HG03457 (cell line): ENCODE data around the gene ANO2.

ENCODE experiments used
- ATAC-seq: cut with Tn5 transposase; IDR thresholded peaks from one replicate; pipeline ENCODE4 v1.9.1; 2021; ENCODE audit warnings: moderate number of reproducible peaks; ENCODE audit not compliant: unreplicated experiment

ANO2 gene

DNA sequence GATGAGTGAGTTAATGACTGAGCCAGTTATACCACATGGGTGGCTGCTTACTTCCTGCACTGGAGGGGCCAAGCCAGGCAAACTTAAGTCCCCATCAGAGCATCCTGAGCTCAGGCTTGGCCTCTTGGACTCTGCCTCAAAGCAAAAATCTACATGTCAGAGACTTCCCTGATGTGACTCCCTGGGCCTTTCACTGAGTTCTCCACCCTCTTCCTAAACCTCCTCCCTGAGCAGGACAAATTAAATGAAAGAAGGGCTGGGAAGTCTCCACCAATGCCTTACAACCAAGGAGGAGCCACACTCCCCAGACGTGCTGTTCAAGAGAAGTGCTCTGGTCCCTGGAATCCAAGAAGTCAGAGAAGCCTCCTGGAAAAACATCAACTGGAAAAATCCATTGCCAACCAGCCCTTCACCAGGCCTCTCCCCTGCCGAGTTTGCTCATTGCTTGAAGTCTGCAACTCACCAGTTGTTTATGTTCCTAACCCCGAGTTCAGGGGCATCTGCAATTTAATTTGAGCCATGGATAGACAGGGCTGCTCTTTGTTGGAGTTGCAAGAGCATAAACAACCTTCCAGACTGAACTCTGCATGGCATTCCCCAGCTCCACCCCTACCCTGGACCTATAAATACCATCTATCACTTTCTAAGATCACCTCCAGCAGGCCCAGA is 160.5 kb downstream of the ANO2 start:
- no peak for ATAC-seq

DNA sequence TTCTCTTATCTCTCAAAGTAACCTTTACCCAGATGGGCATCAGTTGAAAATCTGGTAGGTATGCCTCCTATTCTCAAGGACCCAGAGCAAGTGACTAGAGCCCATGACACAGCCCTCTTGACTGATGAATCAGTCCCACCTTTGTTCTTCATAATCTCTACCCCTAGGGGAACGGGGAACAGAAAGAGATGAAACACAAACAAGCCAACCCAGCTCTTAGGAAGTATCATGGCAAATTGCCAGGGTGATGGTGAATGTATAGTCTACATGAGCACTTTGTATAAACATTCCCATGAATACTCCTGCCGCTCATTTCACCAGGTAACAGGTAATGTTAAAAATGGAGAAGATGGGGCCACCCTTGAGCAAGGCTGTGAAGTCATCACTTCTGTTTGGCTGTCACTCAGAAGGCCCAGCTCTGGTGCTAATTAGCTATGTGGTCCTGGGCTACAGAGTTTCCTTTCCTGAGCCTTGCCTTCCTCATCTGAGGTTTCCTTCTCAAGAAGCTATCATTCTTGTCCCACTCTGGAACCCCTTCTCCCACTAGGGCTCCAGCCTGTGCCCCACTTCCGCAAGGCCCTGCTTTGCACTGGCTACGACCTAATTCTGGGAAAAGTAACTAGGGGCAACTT is 161.7 kb downstream of the ANO2 start:
- no peak for ATAC-seq

DNA sequence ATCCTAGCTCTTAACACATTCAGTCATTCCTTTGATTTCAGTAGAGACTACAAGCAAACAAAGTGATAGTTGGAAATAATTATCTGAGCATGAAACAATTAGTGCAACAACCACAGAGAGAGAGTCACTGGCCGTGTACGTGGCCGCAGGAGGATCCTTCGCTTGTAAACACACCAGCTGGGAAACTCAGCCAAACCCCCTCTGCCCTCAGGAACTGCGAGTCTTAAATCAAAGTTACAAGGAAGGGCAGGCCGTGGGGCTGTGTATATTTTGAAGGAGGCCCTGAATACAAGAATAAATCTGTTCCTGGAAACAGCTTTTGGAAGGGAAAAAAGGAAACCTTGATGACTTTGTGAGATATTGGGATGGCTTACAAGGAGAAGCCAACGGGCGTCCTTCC is 164.5 kb downstream of the ANO2 start:
- ATAC-seq: no peak

DNA sequence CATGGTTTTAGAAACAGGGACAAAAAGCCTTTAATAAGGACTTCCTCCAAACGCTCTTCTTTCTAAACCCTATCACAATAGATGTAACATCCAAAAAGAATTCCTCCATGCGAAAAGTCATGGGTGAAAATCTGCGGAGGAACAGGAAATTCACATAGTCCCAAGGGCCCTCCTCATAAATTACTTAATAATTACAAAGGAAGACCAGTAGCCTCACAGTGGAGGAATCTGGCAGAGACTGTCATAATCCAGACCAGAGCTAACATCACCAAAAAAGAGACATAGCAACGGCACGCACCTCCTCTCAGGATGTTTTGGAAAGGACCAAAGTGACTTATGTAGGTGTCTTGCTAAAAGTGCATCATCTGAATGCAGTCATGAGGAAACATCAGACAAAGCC is 165.7 kb downstream of the ANO2 start:
- ATAC-seq: no peak

DNA sequence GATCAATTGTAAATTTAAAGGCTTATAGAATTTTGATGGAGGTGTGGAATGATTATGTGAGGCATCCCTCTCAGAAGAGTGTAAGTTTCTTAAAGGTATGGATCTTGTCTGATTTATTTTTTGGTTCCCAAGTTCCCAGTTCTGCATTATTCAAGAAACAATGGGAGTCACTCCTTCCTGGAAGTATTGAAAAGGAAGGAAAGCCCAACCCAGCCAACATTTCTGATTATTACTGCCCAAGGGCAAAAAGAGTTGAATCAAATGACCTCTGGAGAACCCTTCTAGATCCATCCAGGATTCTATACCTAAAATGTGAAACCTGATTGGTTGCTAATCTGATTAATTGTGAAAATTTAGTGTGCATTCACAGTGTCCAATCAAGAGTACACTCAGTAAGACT is 166.2 kb downstream of the ANO2 start:
- ATAC-seq: no peak

DNA sequence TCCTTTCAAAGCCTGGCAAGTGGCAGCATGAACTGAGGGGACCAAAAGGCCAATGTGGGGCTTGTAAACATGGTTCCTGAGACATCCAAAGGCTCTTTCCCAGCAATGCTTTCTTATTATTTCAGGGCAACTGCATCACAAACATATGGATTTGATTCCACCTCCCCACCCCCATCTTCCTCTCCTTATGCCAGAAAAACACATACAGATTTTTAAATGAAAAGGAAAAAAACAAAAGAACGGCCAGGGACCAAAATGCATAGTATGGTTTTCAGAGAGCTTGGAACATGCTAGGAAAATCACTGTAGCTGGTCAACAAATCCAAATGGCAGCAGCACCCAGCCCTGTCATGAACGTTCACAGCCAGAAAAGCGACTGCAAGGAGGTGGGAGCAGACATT is 167.6 kb downstream of the ANO2 start:
- no peak for ATAC-seq

DNA sequence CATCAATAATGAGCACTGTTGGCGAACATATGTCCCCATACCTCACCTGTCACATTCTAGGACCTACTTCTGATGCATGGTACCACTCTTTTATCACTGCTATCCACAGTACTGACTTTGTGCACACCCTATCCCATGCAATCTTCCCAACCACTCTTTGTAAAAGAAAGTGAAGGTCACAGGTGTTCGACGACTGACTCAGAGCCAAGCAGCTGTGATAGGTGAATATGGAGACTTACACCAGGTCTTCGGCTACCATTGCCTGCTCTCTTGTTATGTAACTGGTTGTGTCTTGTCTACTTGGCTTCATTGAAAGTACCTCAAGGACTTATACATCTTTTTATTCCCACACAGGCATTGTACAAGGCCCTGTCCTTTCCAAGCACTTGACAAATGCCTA is 169.0 kb downstream of the ANO2 start:
- no peak for ATAC-seq

DNA sequence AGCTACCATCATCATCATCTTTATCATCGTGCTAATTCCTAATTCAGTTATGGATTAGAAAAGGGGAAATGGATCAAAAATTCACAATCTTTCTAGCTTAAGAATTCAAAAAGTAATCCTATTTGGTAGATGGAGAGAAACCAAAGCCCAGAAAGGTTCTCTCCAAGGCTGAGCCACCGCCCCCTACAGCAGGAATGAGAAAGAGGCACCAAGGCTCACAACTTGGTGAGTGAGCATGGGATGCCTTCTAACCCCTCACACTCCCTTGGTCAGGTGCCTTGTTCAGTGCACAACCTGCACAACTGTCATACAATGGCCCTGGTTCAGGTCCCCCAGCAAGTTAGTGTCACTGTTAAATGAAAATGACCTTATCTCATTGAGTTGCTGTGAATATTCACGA is 171.5 kb downstream of the ANO2 start:
- no peak for ATAC-seq

DNA sequence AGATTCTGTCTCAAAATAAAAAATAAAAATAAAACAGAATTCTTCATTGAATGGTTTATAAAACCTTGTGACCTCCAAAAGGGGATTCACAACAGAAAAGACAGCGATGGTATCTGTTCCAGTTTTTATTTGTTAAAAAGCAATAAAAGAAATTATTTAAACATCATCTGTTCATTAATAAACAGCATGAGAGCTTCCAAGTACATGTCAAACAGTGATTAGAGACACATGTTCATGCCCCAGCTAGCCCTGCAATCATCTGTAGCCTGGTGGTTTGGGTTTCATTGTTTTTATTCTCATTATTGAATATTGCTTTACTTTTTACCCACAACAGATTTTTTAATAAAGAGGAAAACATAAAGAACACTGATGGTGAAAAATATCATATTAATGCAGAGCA is 173.3 kb downstream of the ANO2 start:
- ATAC-seq: no peak

DNA sequence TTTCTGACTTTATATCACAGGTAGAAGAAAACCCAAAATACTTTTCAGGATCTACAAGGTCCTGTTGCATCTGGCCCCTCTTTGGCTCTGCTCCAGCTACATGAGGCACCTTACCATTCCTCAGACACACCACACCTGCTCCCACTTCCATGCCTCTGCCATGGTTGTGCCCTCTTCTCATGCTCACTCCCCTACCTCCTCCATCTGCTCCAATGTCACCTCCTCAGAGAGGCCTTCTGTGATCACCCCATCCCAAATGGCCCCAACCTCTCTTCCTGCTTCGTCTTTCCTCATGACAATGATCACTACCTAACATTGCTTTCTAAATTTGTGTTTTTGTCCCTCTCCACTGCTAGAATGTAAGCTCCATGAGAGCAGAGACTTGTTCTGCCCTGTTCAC is 174.3 kb downstream of the ANO2 start:
- ATAC-seq: no peak

DNA sequence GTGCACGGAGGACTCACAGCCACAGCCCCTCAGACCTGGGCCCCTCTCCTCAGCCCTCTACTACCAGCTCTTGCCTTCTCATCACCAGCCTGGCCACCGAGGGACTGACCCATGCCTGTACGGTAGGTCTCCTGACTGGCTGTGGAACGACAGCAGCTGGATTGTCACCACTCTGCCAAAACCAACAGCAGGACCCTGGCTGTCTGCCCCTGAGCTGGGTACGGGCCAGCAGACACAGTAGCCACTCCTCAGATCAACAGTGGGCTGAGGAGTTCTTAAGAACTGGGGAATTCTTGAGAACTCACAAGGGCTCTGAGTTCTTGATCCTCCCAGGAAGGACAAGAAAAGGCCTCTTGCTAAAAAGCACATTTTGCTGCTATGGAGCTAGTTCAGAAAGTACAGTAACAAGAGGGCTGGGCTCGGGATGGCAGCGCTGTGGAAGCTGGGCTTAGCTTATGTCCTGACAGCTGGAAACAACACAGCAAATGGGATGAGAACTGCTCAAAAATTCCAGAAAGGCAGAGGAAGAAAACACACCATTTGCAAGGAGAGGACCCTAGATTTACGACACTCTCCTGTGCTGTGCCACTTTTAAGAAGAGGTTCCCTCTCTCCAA is 176.4 kb downstream of the ANO2 start:
- ATAC-seq: no peak

DNA sequence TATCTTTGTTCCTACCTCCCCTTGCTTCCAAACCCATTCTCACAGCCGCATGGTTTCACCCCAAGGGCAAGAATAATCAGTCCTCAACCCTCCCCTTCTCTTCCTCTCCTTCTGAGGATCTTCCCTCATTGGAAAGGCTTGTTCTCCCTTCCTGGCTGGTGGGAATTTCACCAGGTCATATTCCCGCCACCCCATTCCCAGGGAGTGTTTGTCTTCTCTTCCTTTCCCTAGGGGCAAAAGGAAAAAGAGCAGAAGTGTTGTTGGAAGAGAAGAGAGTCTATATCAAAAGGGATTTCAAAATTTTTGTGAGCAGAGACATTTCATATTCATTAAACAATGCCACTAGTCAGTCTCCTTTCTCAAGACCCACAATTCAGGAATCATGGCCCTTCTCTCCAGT is 176.9 kb downstream of the ANO2 start:
- no peak for ATAC-seq

DNA sequence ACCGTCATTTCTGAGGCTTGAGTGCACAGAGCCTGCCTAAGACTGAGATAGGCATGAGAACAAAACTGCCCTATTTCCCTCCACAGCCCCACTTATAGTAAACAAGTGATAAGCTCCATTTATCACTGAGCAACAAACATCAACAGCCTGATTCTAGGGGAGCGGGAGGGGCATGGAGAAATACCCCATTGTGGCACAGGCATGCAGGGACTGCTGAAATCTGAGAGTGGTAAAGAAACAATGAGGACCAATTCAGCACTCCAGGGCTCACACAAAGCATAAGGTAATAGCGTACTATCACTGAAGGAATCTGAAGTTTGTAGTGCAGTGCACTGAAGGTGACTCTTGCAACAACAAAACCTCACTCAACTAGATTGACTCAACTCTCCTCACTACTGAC is 186.7 kb downstream of the ANO2 start:
- ATAC-seq: no peak

DNA sequence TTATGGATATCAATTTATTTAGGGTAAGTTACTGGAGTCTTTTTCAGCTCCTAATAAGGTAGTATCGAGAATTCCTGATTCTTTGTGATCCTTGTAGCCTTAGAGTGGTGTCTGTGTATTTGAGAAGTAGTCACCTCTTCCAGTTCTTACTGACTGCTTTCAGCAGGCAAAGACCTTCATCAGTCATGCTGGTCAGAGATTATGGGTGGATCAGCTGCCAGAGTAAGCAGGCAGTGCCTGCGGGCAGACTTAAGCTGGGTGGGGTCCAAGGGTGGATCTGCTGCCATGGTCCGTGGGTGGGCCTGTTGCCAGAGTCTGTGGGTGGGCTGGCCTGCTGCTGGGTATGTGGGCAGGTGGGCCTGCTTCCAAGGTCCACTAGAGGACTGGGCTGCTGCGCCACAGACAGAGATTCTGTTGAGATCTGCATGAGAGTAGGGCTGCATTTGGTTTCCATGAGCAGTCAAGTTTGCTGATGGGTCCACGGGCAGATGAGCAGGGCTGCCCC is 188.7 kb downstream of the ANO2 start:
- no peak for ATAC-seq

DNA sequence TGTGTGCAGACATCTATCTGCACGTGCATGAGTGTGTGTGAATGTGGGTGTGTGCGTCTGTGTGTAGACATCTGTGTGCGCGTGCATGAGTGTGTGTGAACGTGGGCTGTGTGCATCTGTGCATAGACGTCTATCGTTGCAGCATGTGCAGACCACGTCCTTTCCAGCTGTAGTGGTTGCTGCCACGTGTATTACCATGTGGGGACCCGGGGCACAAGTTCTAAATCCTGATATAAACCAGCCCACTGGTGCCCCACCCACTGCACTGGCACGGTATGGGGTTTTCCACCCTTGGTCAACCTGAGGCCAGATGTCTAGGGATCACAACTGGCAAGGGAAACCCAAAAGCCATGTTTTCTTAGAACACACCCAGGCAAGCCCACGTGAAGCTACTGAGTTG is 197.0 kb downstream of the ANO2 start:
- no peak for ATAC-seq

DNA sequence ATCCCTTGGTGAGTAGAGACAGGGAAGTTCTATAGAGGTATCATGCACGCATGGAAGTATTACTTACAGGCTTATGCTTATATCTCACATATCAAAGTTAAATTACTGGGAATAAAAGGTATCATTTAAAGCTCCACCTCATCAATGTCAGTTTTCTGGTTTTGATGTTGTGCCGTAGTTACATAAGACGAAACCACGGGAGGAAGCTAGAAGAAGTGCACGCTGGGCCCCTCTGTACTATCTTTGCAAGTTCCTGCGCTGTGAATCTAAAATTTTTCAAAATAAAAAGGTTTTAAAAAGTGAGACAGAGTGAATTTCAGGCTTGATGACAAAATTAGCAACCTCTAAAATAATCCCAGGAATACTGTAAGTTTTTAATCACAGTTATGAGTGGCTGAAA is 198.1 kb downstream of the ANO2 start:
- ATAC-seq: no peak

DNA sequence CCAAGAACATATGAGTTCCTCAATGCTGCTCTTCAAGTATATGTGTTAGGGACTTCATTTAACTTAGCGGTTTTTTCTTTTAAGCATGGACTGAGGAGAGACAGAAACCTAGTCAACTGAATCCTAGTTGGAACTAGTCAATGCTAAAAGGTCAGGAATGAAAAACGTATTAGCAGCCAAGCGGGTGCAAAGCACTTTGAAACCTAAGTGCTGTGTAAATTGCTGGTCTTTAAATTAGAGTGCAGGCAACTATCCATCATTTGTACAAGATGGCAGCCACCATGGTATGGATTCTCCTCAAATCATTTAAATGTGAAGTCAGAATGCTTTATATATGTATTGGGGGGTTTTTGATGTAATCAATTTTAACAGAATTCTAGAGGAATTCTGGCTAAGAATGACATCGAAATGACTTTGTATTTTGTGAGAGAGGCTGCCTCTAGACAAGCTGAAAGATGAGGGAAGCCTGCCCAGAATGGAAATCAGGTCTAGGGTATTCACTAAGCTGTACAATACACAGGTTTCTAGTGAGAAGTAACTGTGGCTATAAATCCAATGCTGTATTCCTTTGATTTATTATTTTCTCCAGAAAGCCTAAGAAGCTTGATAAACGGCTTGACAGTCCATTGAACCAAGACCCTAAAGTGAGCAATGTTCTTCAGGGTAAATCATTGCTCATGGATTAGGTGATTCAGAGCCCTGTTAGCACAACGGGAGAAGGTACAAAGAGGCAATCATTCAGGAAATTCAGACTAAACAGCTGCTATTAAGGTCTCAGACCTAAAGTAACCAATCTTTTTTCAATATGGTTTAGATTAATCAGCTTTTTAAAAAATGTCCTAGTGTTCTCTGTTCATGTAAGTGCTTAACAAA is 198.8 kb downstream of the ANO2 start:
- ATAC-seq: no peak

DNA sequence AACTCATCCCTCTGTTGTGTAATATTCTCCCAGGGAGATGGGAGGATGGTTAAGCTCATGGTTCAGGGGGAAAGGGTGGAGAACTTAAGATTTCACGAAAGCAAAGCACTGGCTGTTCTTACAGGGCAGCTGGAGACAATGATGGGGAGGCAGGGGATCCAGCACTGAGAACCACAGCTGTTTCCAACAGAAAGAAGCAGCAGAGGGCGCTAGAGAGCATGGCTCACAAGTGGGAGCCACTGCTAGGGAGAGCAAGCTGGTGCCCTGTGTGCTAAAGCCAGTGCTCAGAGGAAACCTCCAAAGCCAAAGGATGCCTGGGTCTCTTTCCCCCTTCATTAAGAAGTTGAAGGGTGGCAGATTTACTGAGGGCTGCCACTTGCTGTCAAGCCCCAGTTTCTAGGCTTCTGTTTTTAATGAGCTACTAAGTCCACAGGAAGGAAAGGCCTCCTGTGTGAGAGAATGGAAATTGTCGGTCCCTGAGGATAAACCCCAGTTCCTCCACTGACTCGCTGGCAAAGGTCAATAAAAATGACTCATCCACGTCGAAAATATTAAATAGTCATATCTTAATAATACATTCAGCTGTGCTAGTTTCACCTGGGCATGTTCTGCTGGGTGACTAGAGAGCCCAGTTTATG is 199.7 kb downstream of the ANO2 start:
- ATAC-seq: no peak

DNA sequence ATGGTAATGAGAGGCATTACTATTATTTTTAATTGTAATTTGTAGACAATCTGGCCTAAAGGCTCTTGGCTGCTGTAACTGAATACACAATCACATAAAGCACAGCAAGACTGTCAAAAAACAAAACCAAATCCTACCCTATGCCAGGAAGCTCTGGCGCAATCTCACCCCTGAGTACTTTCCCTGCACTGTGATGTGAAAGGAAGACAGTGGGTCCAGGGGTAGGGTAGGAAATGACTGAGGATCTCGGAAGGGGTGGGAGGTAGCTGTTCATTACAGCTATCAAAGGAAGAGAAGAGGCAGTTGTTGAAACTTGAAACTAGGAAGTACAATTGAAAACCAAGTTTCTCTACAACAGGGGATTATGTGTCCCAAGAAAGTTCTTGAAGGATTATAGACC is 202.8 kb downstream of the ANO2 start:
- ATAC-seq: no peak

DNA sequence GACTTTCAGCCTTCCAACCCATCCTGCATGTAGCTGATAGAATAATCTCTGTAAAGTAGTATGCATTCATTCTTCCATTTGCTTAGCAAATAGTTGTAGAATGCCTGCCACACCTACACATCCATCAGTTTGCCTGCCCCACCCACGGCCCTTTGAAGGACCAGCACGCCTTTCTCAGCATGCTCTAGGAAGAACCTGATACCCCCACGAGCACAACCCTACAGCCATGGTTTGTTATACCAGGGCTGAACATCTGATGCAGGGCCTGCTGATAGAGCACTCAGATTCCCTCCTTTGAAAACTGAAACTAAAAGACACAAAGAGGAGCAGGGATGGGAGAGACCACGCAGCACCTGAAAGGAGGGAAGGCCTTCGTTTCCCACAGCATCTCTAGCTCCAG is 205.1 kb downstream of the ANO2 start:
- ATAC-seq: no peak

DNA sequence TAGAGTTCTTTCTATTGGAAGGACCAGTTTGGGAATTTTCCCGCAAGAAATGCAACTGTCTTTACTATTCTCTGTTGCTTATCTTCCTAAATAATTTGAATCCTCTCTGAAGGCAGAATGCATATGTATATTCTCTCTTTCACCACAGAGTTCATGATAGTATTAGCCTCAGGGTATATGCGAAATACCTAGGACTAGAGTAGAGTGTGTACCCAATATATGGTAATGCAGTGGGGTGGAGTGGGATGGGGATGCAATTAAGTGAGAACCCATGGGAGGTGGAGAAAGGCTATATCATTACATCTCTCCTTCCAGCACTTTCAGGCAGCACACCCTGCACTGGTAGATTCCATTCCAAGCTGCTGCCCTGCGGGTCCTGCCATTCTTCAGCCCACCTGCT is 207.3 kb downstream of the ANO2 start:
- no peak for ATAC-seq
